ENCODE results near the gene LRRC26. TPM values are rescaled to one million over a fixed set of nuclear protein-coding genes. Genes with fewer than 3 reads are reported as not detected.

LRRC26 gene
- total and polyA plus RNA-seq, 8 donors: 1.00 to 440 (median 5.7) TPM; not detected in 2

DNA sequence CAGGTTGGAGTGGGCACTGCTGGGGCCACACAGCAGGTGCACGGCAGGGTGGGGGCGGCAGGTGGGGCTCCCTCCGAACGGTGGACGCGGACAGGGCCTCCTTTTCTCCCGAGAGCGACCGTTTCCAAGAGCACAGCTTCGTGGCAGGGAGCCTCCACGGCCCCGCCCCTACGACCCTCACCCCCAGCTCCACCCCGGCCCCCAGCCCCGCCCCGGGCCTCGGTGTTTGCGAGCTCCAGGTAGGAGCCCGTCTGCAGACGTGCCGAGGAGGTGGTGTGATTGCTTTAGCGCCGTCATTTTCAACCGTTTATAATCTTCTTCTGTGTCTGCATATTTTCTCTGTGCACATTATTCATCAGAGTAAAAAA lies 22.1 kb downstream of the LRRC26 start:
- peaks cover 3 to 66% (median 36%) of the 10 kb centered on the region in 3 donors for H3K27me3 ChIP-seq
- H3K9me3 ChIP-seq: peaks cover 0 to 3% (median 0%) of the 10 kb centered on the region in 4 donors
- no peak overlapping the region for H3K4me3 ChIP-seq
- no peak for DNase-seq
- H3K36me3 ChIP-seq: no peaks in the 10 kb centered on the region
- intact Hi-C loops (cut with DNase I; ENCODE audit: low total_unique reads): no loop called here
- WGBS, 5 donors: 18 to 29% (median 24%) methylated on average over 22 to 24 of the region's 24 CpGs
- no peaks in the 10 kb centered on the region for H3K4me1 ChIP-seq
- no peak overlapping the region for H3K27ac ChIP-seq
- TF ChIP-seq EP300 (IDR thresholded peaks at IDR 0.05) (no peak), POLR2A (IDR thresholded peaks at IDR 0.05) (no peak), POLR2AphosphoS5 (IDR thresholded peaks at IDR 0.05) (no peak)
- TF ChIP-seq, protein P1, sequence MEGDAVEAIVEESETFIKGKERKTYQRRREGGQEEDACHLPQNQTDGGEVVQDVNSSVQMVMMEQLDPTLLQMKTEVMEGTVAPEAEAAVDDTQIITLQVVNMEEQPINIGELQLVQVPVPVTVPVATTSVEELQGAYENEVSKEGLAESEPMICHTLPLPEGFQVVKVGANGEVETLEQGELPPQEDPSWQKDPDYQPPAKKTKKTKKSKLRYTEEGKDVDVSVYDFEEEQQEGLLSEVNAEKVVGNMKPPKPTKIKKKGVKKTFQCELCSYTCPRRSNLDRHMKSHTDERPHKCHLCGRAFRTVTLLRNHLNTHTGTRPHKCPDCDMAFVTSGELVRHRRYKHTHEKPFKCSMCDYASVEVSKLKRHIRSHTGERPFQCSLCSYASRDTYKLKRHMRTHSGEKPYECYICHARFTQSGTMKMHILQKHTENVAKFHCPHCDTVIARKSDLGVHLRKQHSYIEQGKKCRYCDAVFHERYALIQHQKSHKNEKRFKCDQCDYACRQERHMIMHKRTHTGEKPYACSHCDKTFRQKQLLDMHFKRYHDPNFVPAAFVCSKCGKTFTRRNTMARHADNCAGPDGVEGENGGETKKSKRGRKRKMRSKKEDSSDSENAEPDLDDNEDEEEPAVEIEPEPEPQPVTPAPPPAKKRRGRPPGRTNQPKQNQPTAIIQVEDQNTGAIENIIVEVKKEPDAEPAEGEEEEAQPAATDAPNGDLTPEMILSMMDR (IDR thresholded peaks at IDR 0.05): no peak

DNA sequence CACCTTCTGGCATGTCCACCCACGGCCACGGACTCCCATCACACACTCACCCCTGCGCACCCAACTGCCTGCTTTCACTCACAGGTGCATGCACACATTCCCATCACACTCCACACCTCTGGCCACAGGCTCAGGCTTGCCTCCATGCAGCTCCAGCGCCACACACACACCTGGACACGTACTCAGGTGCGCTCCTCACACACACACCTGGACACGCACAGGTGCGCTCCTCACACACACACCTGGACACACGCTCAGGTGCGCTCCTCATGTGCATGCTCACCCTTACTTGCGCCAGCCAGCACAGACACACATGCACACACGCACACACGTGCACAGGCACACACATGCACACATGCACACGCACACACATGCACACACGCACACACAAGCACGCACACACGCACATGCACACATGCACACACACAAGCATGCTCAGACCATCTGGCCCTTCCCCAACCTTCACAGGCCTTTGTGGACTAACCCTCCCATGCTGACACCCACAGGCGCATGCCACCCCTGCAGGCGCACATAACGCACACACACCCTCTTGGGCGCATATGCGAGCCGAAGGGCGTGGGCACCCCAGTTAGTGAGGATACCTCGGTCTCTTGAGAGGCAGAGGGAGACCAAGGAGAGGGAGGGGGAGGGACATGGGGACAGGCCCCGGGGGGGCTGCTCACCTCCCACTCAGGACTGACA lies 22.6 kb downstream of the LRRC26 start:
- Histone ChIP-seq H3K36me3 (no peaks in the 10 kb centered on the region), H3K9me3 (peaks cover 0 to 3% (median 0%) of the 10 kb centered on the region in 4 donors), H3K4me3 (no peak overlapping the region), H3K27me3 (peaks cover 5 to 72% (median 41%) of the 10 kb centered on the region in 3 donors), H3K27ac (no peak overlapping the region), H3K4me1 (no peaks in the 10 kb centered on the region)
- intact Hi-C loops (cut with DNase I; ENCODE audit: low total_unique reads): no loop called here
- TF ChIP-seq POLR2AphosphoS5 (IDR thresholded peaks at IDR 0.05) (no peak), POLR2A (IDR thresholded peaks at IDR 0.05) (no peak), EP300 (IDR thresholded peaks at IDR 0.05) (no peak)
- TF ChIP-seq, protein P1 (IDR thresholded peaks at IDR 0.05): no peak
- no peak for DNase-seq
- 76 to 88% (median 80%) methylated on average over 26 of the region's 26 CpGs for WGBS, 5 donors

DNA sequence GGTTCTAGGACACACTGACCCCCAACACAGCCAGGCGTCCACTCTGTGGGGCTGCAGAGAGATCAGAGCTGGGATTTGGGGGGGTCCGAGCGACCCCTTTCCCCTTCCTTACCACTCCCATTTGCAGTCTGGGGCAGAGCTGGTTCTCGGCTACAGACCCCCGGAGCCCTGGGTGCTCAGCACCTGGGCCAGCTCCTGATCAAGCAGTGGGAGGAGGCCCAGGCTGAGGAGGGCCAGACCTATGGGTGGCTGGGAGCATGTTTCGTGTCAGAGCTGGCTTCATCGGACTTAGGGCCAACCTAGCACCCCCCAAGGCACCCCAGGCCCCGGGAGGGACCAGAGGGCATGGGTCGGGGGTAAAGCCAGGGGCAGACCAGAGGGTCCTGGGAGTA lies 23.3 kb downstream of the LRRC26 start:
- TF ChIP-seq, protein P1 (IDR thresholded peaks at IDR 0.05): no peak
- TF ChIP-seq EP300 (IDR thresholded peaks at IDR 0.05) (no peak), POLR2AphosphoS5 (IDR thresholded peaks at IDR 0.05) (no peak)
- Histone ChIP-seq H3K36me3 (no peaks in the 10 kb centered on the region), H3K27ac (no peak overlapping the region), H3K4me1 (no peaks in the 10 kb centered on the region), H3K9me3 (peaks cover 0 to 3% (median 0%) of the 10 kb centered on the region in 4 donors), H3K27me3 (peaks cover 6 to 79% (median 49%) of the 10 kb centered on the region in 3 donors), H3K4me3 (no peak overlapping the region)
- no peak for DNase-seq
- 55 to 64% (median 58%) methylated on average over 7 to 9 of the region's 9 CpGs for WGBS, 5 donors
- intact Hi-C loops (cut with DNase I; ENCODE audit: low total_unique reads): no loop called here

DNA sequence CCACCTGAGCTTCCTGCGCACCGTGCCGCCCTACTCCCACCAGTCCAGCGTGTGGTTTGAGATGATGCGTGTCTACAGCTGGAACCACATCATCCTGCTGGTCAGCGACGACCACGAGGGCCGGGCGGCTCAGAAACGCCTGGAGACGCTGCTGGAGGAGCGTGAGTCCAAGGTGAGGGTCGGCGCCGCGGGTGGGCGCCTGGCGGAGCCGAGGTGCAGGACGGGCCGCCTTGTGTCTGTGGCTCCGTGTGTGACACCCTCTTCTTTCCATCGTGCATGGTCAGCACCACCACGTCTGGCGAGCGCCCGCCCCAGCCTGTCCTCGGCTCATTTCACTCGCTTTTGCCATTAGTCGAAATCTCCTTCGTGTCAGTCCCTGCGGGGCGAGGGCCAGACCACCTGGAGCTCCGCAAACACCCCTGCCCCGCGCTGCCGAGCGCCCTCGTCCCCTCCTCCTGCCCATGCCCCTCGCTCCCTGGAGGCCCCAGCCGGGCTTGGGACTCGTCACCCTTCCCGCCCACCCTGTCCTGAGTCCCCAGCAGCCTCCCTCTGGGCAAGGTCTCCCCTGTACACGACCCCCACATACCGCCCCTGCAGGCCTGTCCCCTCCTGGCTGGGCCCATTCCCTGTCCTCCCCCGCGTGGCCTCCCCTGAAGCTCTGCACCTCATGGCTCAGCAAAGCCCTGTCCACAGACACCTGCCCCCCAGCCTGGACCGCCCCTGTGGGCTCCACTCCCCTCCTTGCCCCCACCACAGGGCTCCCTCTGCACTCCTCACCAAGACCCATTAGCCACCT lies 23.9 kb downstream of the LRRC26 start:
- Histone ChIP-seq H3K9me3 (no peaks in the 10 kb centered on the region), H3K36me3 (no peaks in the 10 kb centered on the region), H3K27ac (no peak overlapping the region), H3K27me3 (peaks cover 12 to 85% (median 55%) of the 10 kb centered on the region in 3 donors), H3K4me3 (no peak overlapping the region), H3K4me1 (no peaks in the 10 kb centered on the region)
- 48 to 57% (median 50%) methylated on average over 39 to 48 of the region's 49 CpGs for WGBS, 5 donors
- no peak for TF ChIP-seq POLR2AphosphoS5 (IDR thresholded peaks at IDR 0.05)
- TF ChIP-seq, protein P1 (IDR thresholded peaks at IDR 0.05): no peak
- no peak for TF ChIP-seq POLR2A (IDR thresholded peaks at IDR 0.05)
- TF ChIP-seq EP300 (IDR thresholded peaks at IDR 0.05): no peak
- intact Hi-C loops (cut with DNase I; ENCODE audit: low total_unique reads): no loop called here
- DNase-seq: no peak

All from stomach (tissue), 9 donors.